Lung (tissue), 12 donors: ENCODE data around the gene PROM1. TPM values are rescaled to one million over a fixed set of nuclear protein-coding genes. Genes with fewer than 3 reads are reported as not detected.

ENCODE experiments used
- ATAC-seq: fragments of 200-7000 bp; cut with Tn5 transposase; one replicate; pipeline ENCODE4 v1.9.1; 2020; ENCODE audit warnings: moderate number of reproducible peaks; ENCODE audit not compliant: insufficient read depth, low FRiP score
- DNase-seq, 3 donors: peaks; one replicate each; pipeline ENCODE4 v3.0.0-alpha.2; 2013 to 2017
- H3K27ac ChIP-seq, 2 donors: one replicate each; pipeline ENCODE4 v1.5.1; 2013; ENCODE audit warnings: mild to moderate bottlenecking in 2 of 2, moderate library complexity in 2 of 2, control low read depth in 1 of 2, inconsistent platforms in 1 of 2, low read depth in 1 of 2, low read length in 1 of 2
- H3K27me3 ChIP-seq, 3 donors: one replicate each; pipeline ENCODE4 v1.5.1; 2013; ENCODE audit warnings: low read length in 2 of 3; ENCODE audit not compliant: control insufficient read depth in 3 of 3, insufficient read depth in 3 of 3
- H3K36me3 ChIP-seq, 4 donors: one replicate each; pipeline ENCODE4 v1.5.1; 2013; ENCODE audit warnings: low read length in 4 of 4, mild to moderate bottlenecking in 1 of 4, moderate library complexity in 1 of 4; ENCODE audit not compliant: control insufficient read depth in 4 of 4, insufficient read depth in 4 of 4
- H3K4me1 ChIP-seq, 5 donors: one replicate each; pipeline ENCODE4 v1.5.1; 2013; ENCODE audit warnings: low read length in 5 of 5, mild to moderate bottlenecking in 2 of 5, moderate library complexity in 1 of 5; ENCODE audit not compliant: control insufficient read depth in 5 of 5, insufficient read depth in 5 of 5
- H3K4me3 ChIP-seq: one replicate; pipeline ENCODE4 v1.5.1; 2013; ENCODE audit warnings: mild to moderate bottlenecking, control low read depth, moderate library complexity
- H3K9ac ChIP-seq, 2 donors: one replicate each; pipeline ENCODE4 v1.5.1; 2013; ENCODE audit warnings: low read length in 2 of 2, control low read depth in 1 of 2; ENCODE audit not compliant: insufficient read depth in 1 of 2
- H3K9me3 ChIP-seq, 4 donors: one replicate each; pipeline ENCODE4 v1.5.1; 2013; ENCODE audit warnings: low read length in 3 of 4, mild to moderate bottlenecking in 1 of 4, moderate library complexity in 1 of 4; ENCODE audit not compliant: control insufficient read depth in 4 of 4, insufficient read depth in 3 of 4
- WGBS, 2 donors: extraction: QIAGEN DNeasy Blood & Tissue Kit; methylation state at CpG; one replicate each; pipeline ENCODE4 v1.1.7; 2013; 5-methylcytosine and 5-hydroxymethylcytosine counted together
- polyA plus RNA-seq, 2 donors: library from polyadenylated mRNA; stranded (reverse); fragments of 200-250 nt; gene quantifications; one replicate each; pipeline ENCODE4 v1.2.1, GENCODE V29; 2013
- total RNA-seq, 2 donors: library from RNA; depleted of rRNA in 1 of 2; stranded (reverse); fragments of >200 nt in 1 of 2; gene quantifications; one replicate each; pipeline ENCODE4 v1.2.1, GENCODE V29; 2014 to 2021
- TF ChIP-seq, protein P1 (sequence below): IDR thresholded peaks from 2 replicates; pipeline ENCODE4 v1.5.1; 2012; ENCODE audit warnings: mild to moderate bottlenecking; ENCODE audit errors: control extremely low read depth, extremely low read depth
- donor health status: control.
- donor health status: control.
- donor health status: Bipolar disorder and iron deficiency.
- donor health status: healthy.
- donor health status: DM: yes; HTN: yes; CAD: no.

PROM1 gene
- total and polyA plus RNA-seq, 4 donors = 6.7 to 49.5 (median 27.6) TPM

GRCh38 chr4:16048619-16049419 is 35.0 kb downstream of the PROM1 start:
- WGBS, 2 donors = 81% methylated on average over 15 of the region's 15 CpGs
- H3K4me1 ChIP-seq = peaks cover 0 to 12% (median 3%) of the 10 kb centered on the region in 5 donors
- H3K9me3 ChIP-seq = no peaks in the 10 kb centered on the region
- TF ChIP-seq, protein P1, sequence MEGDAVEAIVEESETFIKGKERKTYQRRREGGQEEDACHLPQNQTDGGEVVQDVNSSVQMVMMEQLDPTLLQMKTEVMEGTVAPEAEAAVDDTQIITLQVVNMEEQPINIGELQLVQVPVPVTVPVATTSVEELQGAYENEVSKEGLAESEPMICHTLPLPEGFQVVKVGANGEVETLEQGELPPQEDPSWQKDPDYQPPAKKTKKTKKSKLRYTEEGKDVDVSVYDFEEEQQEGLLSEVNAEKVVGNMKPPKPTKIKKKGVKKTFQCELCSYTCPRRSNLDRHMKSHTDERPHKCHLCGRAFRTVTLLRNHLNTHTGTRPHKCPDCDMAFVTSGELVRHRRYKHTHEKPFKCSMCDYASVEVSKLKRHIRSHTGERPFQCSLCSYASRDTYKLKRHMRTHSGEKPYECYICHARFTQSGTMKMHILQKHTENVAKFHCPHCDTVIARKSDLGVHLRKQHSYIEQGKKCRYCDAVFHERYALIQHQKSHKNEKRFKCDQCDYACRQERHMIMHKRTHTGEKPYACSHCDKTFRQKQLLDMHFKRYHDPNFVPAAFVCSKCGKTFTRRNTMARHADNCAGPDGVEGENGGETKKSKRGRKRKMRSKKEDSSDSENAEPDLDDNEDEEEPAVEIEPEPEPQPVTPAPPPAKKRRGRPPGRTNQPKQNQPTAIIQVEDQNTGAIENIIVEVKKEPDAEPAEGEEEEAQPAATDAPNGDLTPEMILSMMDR = no peak
- DNase-seq (no peak), ATAC-seq (no peak)
- H3K27ac ChIP-seq = no peak overlapping the region
- H3K36me3 ChIP-seq = no peaks in the 10 kb centered on the region
- H3K4me3 ChIP-seq = no peak overlapping the region
- no peak overlapping the region for H3K9ac ChIP-seq
- peaks cover 0 to 43% (median 0%) of the 10 kb centered on the region in 3 donors for H3K27me3 ChIP-seq

GRCh38 chr4:16045687-16046086 is 38.1 kb downstream of the PROM1 start:
- TF ChIP-seq, protein P1 = no peak
- no peaks in the 10 kb centered on the region for H3K9me3 ChIP-seq
- peaks cover 0 to 22% (median 6%) of the 10 kb centered on the region in 5 donors for H3K4me1 ChIP-seq
- no peak overlapping the region for H3K27ac ChIP-seq
- H3K9ac ChIP-seq = no peak overlapping the region
- ATAC-seq (no peak), DNase-seq (no peak)
- H3K27me3 ChIP-seq = peaks cover 0 to 33% (median 0%) of the 10 kb centered on the region in 3 donors
- WGBS, 2 donors = 93 to 97% methylated on average over 1 of the region's 1 CpG
- no peak overlapping the region for H3K4me3 ChIP-seq
- no peaks in the 10 kb centered on the region for H3K36me3 ChIP-seq

- peaks cover 0 to 25% (median 0%) of the 10 kb centered on the region in 3 donors for H3K27me3 ChIP-seq
- H3K4me1 ChIP-seq = peaks cover 0 to 22% (median 6%) of the 10 kb centered on the region in 5 donors
- no peak overlapping the region for H3K27ac ChIP-seq
- peak; percentile 44 to 79 (median 53) for DNase-seq
- H3K9me3 ChIP-seq = no peaks in the 10 kb centered on the region
- no peak overlapping the region for H3K9ac ChIP-seq
- TF ChIP-seq, protein P1 = no peak
- H3K4me3 ChIP-seq = no peak overlapping the region
- H3K36me3 ChIP-seq = no peaks in the 10 kb centered on the region
- ATAC-seq = no peak
- WGBS, 2 donors = 65 to 69% methylated on average over 11 of the region's 11 CpGs
Observed at GRCh38 chr4:16043642-16044498, 40.0 kb downstream of the PROM1 start.
